Brain microvascular endothelial cell (primary cell): ENCODE data around the gene BMPR1A.
A peak's percentile ranks its signal among the peaks of the same experiment; 100 is the strongest.

Experiments used
- DNase-seq: peaks from one replicate; pipeline ENCODE4 v3.0.0-alpha.2; 2020
- H3K27ac ChIP-seq: fragments of 250-450 bp; sonication (Bioruptor Pico); 2 replicates; pipeline ENCODE4 v1.5.1; 2020; ENCODE audit warnings: mild to moderate bottlenecking, moderate library complexity
- H3K27me3 ChIP-seq: fragments of 250-450 bp; sonication (Bioruptor Pico); replicated peaks from 2 replicates; pipeline ENCODE4 v1.5.1; 2020; ENCODE audit warnings: mild to moderate bottlenecking
- H3K36me3 ChIP-seq: fragments of 250-450 bp; sonication (Bioruptor Pico); replicated peaks from 2 replicates; pipeline ENCODE4 v1.5.1; 2020; ENCODE audit warnings: mild to moderate bottlenecking
- H3K4me3 ChIP-seq: 2 replicates; pipeline ENCODE4 v1.5.1; 2011; ENCODE audit warnings: low read depth, mild to moderate bottlenecking, control low read depth, low read length, moderate library complexity
- CTCF ChIP-seq: IDR thresholded peaks from 2 replicates; pipeline ENCODE4 v1.5.1; 2011; ENCODE audit warnings: low read depth, mild to moderate bottlenecking, moderate library complexity, low read length, control low read depth, inconsistent platforms; ENCODE audit errors: missing control alignments
- in situ Hi-C: cut with HindIII; loops from 2 replicates; pipeline ENCODE4 v1.10.0; 2017; ENCODE audit warnings: low sequenced_read_pairs, low pct_ligation_motif_present

The BMPR1A gene

GRCh38 chr10:86770412-86770960, 14.1 kb downstream of the BMPR1A start:
- in situ Hi-C loops, result no loop called here
- Histone ChIP-seq H3K36me3 (no peaks in the 10 kb centered on the region), H3K4me3 (no peak overlapping the region), H3K27me3 (no peaks in the 10 kb centered on the region), H3K27ac (no peak overlapping the region)
- TF ChIP-seq CTCF, result no peak
- no peak for DNase-seq

GRCh38 chr10:86773498-86773897, 17.1 kb downstream of the BMPR1A start:
- Histone ChIP-seq H3K36me3 (no peaks in the 10 kb centered on the region), H3K27ac (no peak overlapping the region), H3K4me3 (no peak overlapping the region), H3K27me3 (no peaks in the 10 kb centered on the region)
- in situ Hi-C loops, result no loop called here
- DNase-seq, result no peak
- TF ChIP-seq CTCF, result no peak

GRCh38 chr10:86775056-86775869, 18.8 kb downstream of the BMPR1A start:
- H3K27ac ChIP-seq, result peak overlapping the region; percentile 18
- no peaks in the 10 kb centered on the region for H3K27me3 ChIP-seq
- DNase-seq, result peak; percentile 60
- no peak overlapping the region for H3K4me3 ChIP-seq
- in situ Hi-C loops, result no loop called here
- no peak for TF ChIP-seq CTCF
- no peaks in the 10 kb centered on the region for H3K36me3 ChIP-seq

- Histone ChIP-seq H3K36me3 (no peaks in the 10 kb centered on the region), H3K27me3 (no peaks in the 10 kb centered on the region), H3K27ac (no peak overlapping the region), H3K4me3 (no peak overlapping the region)
- no peak for DNase-seq
- in situ Hi-C loops, result no loop called here
- no peak for TF ChIP-seq CTCF
Measured at GRCh38 chr10:86775870-86776180, 19.4 kb downstream of the BMPR1A start.

- Histone ChIP-seq H3K36me3 (no peaks in the 10 kb centered on the region), H3K27ac (no peak overlapping the region), H3K27me3 (no peaks in the 10 kb centered on the region), H3K4me3 (no peak overlapping the region)
- in situ Hi-C loops, result no loop called here
- TF ChIP-seq CTCF, result no peak
- DNase-seq, result no peak
Measured at GRCh38 chr10:86779220-86780017, 23.0 kb downstream of the BMPR1A start.
